SK-N-SH (cell line): Measurements from ENCODE around the gene ASIC2. TPM values are rescaled to one million over a fixed set of nuclear protein-coding genes. Genes with fewer than 3 reads are reported as not detected.

Experiments
- CTCF ChIA-PET: fragments of 300-600, 350-600 bp; formaldehyde crosslinking; extraction: SDS; loops from one replicate; lab custom pipeline; 2021; lab: Yijun Ruan, JAX
- POLR2A ChIA-PET: fragments of 350-600 bp; sonication (Branson Sonifier 250); formaldehyde crosslinking; extraction: SDS; loops from one replicate; lab custom pipeline; 2020; ENCODE audit warnings: antibody characterized with exemption, inconsistent platforms; lab: Yijun Ruan, JAX
- DNase-seq: peaks from one replicate; pipeline ENCODE4 v3.0.0; 2012
- H2AFZ ChIP-seq: fragments of 200-600 bp; sonication (generic); 2 replicates; pipeline ENCODE4 v1.8.1; 2016; ENCODE audit warnings: antibody characterized with exemption, mild to moderate bottlenecking, low read depth
- H3F3A ChIP-seq: fragments of 200-600 bp; sonication (generic); replicated peaks from 2 replicates; pipeline ENCODE3; 2016; ENCODE audit warnings: antibody characterized with exemption, mild to moderate bottlenecking; ENCODE audit not compliant: insufficient read depth
- H3K27ac ChIP-seq, 2 experiments: fragments of 200-500 bp in 1 of 2; fragments of 200-600 bp in 1 of 2; sonication (Bioruptor generic) in 1 of 2; sonication (generic), shearing (Covaris generic) in 1 of 2; 2 replicates each; pipeline versions ENCODE4 v1.5.1 to v1.6.1; 2014 to 2016; ENCODE audit warnings: low read depth in 2 of 2, inconsistent platforms in 1 of 2, low read length in 1 of 2, mild to moderate bottlenecking in 1 of 2, mixed read lengths in 1 of 2
- H3K27me3 ChIP-seq: fragments of 200-600 bp; sonication (generic), shearing (Covaris generic); 2 replicates; pipeline ENCODE4 v1.6.1; 2016; ENCODE audit warnings: mixed run types; ENCODE audit not compliant: insufficient read depth
- H3K36me3 ChIP-seq, 2 experiments: fragments of 200-500 bp in 1 of 2; fragments of 200-600 bp in 1 of 2; sonication (Bioruptor generic) in 1 of 2; sonication (generic) in 1 of 2; replicated peaks in 1 of 2; 2 replicates each; pipeline versions ENCODE3 to v1.5.1; 2014 to 2016; ENCODE audit warnings: low read length in 1 of 2, mild to moderate bottlenecking in 1 of 2; ENCODE audit not compliant: insufficient read depth in 2 of 2, control insufficient read depth in 1 of 2
- H3K4me1 ChIP-seq, 2 experiments: fragments of 200-500 bp in 1 of 2; fragments of 200-600 bp in 1 of 2; sonication (Bioruptor generic) in 1 of 2; sonication (generic), shearing (Covaris generic) in 1 of 2; 2 replicates each; pipeline versions ENCODE4 v1.5.1 to v1.6.1; 2014 to 2016; ENCODE audit warnings: low read depth in 1 of 2, low read length in 1 of 2, mixed run types in 1 of 2; ENCODE audit not compliant: insufficient read depth in 2 of 2, control insufficient read depth in 1 of 2
- H3K4me2 ChIP-seq: fragments of 200-600 bp; sonication (generic), shearing (Covaris generic); 2 replicates; pipeline ENCODE4 v1.6.1; 2017; ENCODE audit warnings: mixed run types
- H3K4me3 ChIP-seq, 2 experiments: fragments of 200-500 bp in 1 of 2; fragments of 200-600 bp in 1 of 2; sonication (Bioruptor generic) in 1 of 2; sonication (generic), shearing (Covaris generic) in 1 of 2; 2 replicates each; pipeline versions ENCODE4 v1.5.1 to v1.8.1; 2014 to 2016; ENCODE audit warnings: low read depth in 2 of 2, inconsistent platforms in 1 of 2, low read length in 1 of 2, mild to moderate bottlenecking in 1 of 2, mixed read lengths in 1 of 2, moderate library complexity in 1 of 2
- H3K79me2 ChIP-seq: fragments of 200-600 bp; sonication (generic); 2 replicates; pipeline ENCODE4 v1.8.1; 2017; ENCODE audit warnings: mild to moderate bottlenecking; ENCODE audit not compliant: insufficient read depth
- H3K9ac ChIP-seq: fragments of 200-600 bp; sonication (generic); 2 replicates; pipeline ENCODE4 v1.6.1; 2017; ENCODE audit warnings: mixed run types
- H3K9me2 ChIP-seq: fragments of 200-600 bp; sonication (generic); 2 replicates; pipeline ENCODE4 v1.6.1; 2017; ENCODE audit warnings: mixed run types
- H3K9me3 ChIP-seq: fragments of 200-600 bp; sonication (generic); 2 replicates; pipeline ENCODE4 v1.6.1; 2017; ENCODE audit warnings: mixed run types, mild to moderate bottlenecking, moderate library complexity
- H4K20me1 ChIP-seq: fragments of 200-600 bp; sonication (generic); 2 replicates; pipeline ENCODE4 v1.6.1; 2017; ENCODE audit warnings: mild to moderate bottlenecking, mixed run types; ENCODE audit not compliant: insufficient read depth
- CHD2 ChIP-seq: fragments of 150-350 bp; IDR thresholded peaks from 2 replicates; pipeline ENCODE4 v1.6.1; 2018; ENCODE audit warnings: low read length; ENCODE audit not compliant: partially characterized antibody
- ELF1 ChIP-seq: IDR thresholded peaks from 2 replicates; pipeline ENCODE4 v1.4.0; 2012
- FOSL2 ChIP-seq: IDR thresholded peaks from 2 replicates; pipeline ENCODE4 v1.4.0; 2012; ENCODE audit warnings: low read depth, mild to moderate bottlenecking, moderate library complexity, borderline replicate concordance
- FOXJ3 ChIP-seq: sonication (generic); formaldehyde crosslinking; IDR thresholded peaks from 2 replicates; pipeline ENCODE4 v1.5.1; 2020; ENCODE audit warnings: mild to moderate bottlenecking, missing genetic modification reagents
- GATA2 ChIP-seq: sonication (generic); formaldehyde crosslinking; IDR thresholded peaks from 2 replicates; pipeline ENCODE4 v1.5.0; 2020; ENCODE audit warnings: mild to moderate bottlenecking, missing genetic modification reagents
- JUND ChIP-seq: IDR thresholded peaks from 2 replicates; pipeline ENCODE4 v1.4.0; 2012
- MXI1 ChIP-seq: IDR thresholded peaks from 2 replicates; pipeline ENCODE4 v1.6.1; 2012; ENCODE audit warnings: mild to moderate bottlenecking, low read depth, low read length, improper control_type of control experiment
- NFIC ChIP-seq: IDR thresholded peaks from 2 replicates; pipeline ENCODE4 v1.4.0; 2012; ENCODE audit warnings: borderline replicate concordance
- NRF1 ChIP-seq: IDR thresholded peaks from 2 replicates; pipeline ENCODE4 v1.6.1; 2012; ENCODE audit warnings: low read depth, mild to moderate bottlenecking, low read length
- POLR2AphosphoS5 ChIP-seq: IDR thresholded peaks from 2 replicates; pipeline ENCODE4 v1.6.1; 2012; ENCODE audit warnings: low read depth, low read length
- RCOR1 ChIP-seq: fragments of 150-350 bp; IDR thresholded peaks from 2 replicates; pipeline ENCODE4 v1.6.1; 2017; ENCODE audit warnings: antibody characterized with exemption, low read length
- RFX5 ChIP-seq: IDR thresholded peaks from 2 replicates; pipeline ENCODE4 v1.6.1; 2012; ENCODE audit warnings: mild to moderate bottlenecking, improper control_type of control experiment, low read length
- RXRA ChIP-seq: IDR thresholded peaks from 2 replicates; pipeline ENCODE4 v1.4.0; 2012; ENCODE audit warnings: low read depth, mild to moderate bottlenecking, borderline replicate concordance
- SMC3 ChIP-seq: IDR thresholded peaks from 2 replicates; pipeline ENCODE4 v1.6.1; 2012; ENCODE audit warnings: low read depth, low read length, improper control_type of control experiment
- TEAD4 ChIP-seq: IDR thresholded peaks from 2 replicates; pipeline ENCODE4 v1.4.0; 2012; ENCODE audit warnings: mild to moderate bottlenecking, borderline replicate concordance; ENCODE audit not compliant: insufficient read depth
- WGBS: methylation state at CpG from one replicate; pipeline ENCODE4 v1.1.6; 2017; ENCODE audit warnings: low lambda C conversion rate; 5-methylcytosine and 5-hydroxymethylcytosine counted together
- polyA plus RNA-seq, 3 experiments: library from polyadenylated mRNA; depleted of rRNA; stranded (reverse); fragments of >200 nt; gene quantifications; 2 replicates each; pipeline ENCODE4 v1.2.3, GENCODE V29; 2012
- TF ChIP-seq, protein P1 (sequence below): fragments of 150-350 bp; IDR thresholded peaks from 2 replicates; pipeline ENCODE4 v1.6.1; 2016; ENCODE audit warnings: mild to moderate bottlenecking, low read depth, low read length
- TF ChIP-seq, protein P2 (sequence below): fragments of 200-600 bp; sonication (generic); IDR thresholded peaks from 2 replicates; pipeline ENCODE4 v1.6.1; 2017; ENCODE audit warnings: antibody characterized with exemption, mild to moderate bottlenecking, moderate library complexity
- TF ChIP-seq, protein P3 (sequence below): IDR thresholded peaks from 2 replicates; pipeline ENCODE4; 2012

The ASIC2 gene
- polyA plus RNA-seq, 1 of the 3 experiments (the other 2 are of a cell fraction), result 0.08 TPM

- Histone ChIP-seq H3K36me3 (no peaks in the 10 kb centered on the region), H3K4me1 (no peaks in the 10 kb centered on the region), H3K4me3 (no peak overlapping the region), H3K27ac (no peak overlapping the region), H4K20me1 (no peaks in the 10 kb centered on the region), H2AFZ (no peak overlapping the region), H3K4me2 (no peak overlapping the region), H3K9ac (no peak overlapping the region), H3K79me2 (no peaks in the 10 kb centered on the region), H3K9me3 (no peaks in the 10 kb centered on the region), H3K9me2 (no peaks in the 10 kb centered on the region), H3K27me3 (no peaks in the 10 kb centered on the region; the same call in 1 of the 2 replicates), H3F3A (no peaks in the 10 kb centered on the region)
- TF ChIP-seq SMC3 (no peak), JUND (no peak), NFIC (no peak)
- TF ChIP-seq, protein P1, sequence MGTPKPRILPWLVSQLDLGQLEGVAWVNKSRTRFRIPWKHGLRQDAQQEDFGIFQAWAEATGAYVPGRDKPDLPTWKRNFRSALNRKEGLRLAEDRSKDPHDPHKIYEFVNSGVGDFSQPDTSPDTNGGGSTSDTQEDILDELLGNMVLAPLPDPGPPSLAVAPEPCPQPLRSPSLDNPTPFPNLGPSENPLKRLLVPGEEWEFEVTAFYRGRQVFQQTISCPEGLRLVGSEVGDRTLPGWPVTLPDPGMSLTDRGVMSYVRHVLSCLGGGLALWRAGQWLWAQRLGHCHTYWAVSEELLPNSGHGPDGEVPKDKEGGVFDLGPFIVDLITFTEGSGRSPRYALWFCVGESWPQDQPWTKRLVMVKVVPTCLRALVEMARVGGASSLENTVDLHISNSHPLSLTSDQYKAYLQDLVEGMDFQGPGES, result no peak
- WGBS, result 46% methylated on average over 5 of the region's 5 CpGs
- no peak for DNase-seq
- CTCF ChIA-PET, result interaction anchor here (0.9 kb wide), 1 partner anchor 155 kb away, joined by 3 read pairs; no protein-coding TSS in a partner anchor
- POLR2A ChIA-PET, result no interaction called here
These were observed 94.1 kb downstream of the ASIC2 start for GRCh38 chr17:33198954-33199353.

- ChIA-PET POLR2A (no interaction called here), CTCF (interaction anchor here (1.2 kb wide), 1 partner anchor 24 kb away, joined by 3 read pairs; no protein-coding TSS in a partner anchor)
- Histone ChIP-seq H3K27ac (no peak overlapping the region), H2AFZ (no peak overlapping the region), H3K9ac (no peak overlapping the region), H3K36me3 (no peaks in the 10 kb centered on the region), H3K27me3 (no peaks in the 10 kb centered on the region), H3F3A (no peaks in the 10 kb centered on the region), H3K9me2 (no peaks in the 10 kb centered on the region), H3K4me2 (no peak overlapping the region), H3K79me2 (no peaks in the 10 kb centered on the region), H3K4me3 (no peak overlapping the region), H3K9me3 (no peaks in the 10 kb centered on the region), H4K20me1 (no peaks in the 10 kb centered on the region), H3K4me1 (no peaks in the 10 kb centered on the region)
- no peak for TF ChIP-seq TEAD4
- TF ChIP-seq RXRA, result no peak
- TF ChIP-seq, protein P2, sequence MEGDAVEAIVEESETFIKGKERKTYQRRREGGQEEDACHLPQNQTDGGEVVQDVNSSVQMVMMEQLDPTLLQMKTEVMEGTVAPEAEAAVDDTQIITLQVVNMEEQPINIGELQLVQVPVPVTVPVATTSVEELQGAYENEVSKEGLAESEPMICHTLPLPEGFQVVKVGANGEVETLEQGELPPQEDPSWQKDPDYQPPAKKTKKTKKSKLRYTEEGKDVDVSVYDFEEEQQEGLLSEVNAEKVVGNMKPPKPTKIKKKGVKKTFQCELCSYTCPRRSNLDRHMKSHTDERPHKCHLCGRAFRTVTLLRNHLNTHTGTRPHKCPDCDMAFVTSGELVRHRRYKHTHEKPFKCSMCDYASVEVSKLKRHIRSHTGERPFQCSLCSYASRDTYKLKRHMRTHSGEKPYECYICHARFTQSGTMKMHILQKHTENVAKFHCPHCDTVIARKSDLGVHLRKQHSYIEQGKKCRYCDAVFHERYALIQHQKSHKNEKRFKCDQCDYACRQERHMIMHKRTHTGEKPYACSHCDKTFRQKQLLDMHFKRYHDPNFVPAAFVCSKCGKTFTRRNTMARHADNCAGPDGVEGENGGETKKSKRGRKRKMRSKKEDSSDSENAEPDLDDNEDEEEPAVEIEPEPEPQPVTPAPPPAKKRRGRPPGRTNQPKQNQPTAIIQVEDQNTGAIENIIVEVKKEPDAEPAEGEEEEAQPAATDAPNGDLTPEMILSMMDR, result no peak
- TF ChIP-seq FOSL2, result no peak
- TF ChIP-seq, protein P3, sequence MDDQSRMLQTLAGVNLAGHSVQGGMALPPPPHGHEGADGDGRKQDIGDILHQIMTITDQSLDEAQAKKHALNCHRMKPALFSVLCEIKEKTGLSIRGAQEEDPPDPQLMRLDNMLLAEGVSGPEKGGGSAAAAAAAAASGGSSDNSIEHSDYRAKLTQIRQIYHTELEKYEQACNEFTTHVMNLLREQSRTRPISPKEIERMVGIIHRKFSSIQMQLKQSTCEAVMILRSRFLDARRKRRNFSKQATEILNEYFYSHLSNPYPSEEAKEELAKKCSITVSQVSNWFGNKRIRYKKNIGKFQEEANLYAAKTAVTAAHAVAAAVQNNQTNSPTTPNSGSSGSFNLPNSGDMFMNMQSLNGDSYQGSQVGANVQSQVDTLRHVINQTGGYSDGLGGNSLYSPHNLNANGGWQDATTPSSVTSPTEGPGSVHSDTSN, result no peak
- TF ChIP-seq, protein P1, result no peak
- TF ChIP-seq NRF1, result no peak
- no peak for TF ChIP-seq CHD2
- no peak for TF ChIP-seq MXI1
- no peak for TF ChIP-seq POLR2AphosphoS5
- no peak for TF ChIP-seq GATA2
- TF ChIP-seq RCOR1, result no peak
- TF ChIP-seq RFX5, result no peak
- TF ChIP-seq ELF1, result no peak
- TF ChIP-seq FOXJ3, result no peak
- no peak for DNase-seq
- WGBS, result 41% methylated on average over 2 of the region's 2 CpGs
These were observed 95.8 kb downstream of the ASIC2 start for GRCh38 chr17:33197342-33197741.
